ENCODE results near the gene CD27. TPM values are rescaled to one million over a fixed set of nuclear protein-coding genes. Genes with fewer than 3 reads are reported as not detected.
"Not testable (repeated sequence)": the region's sequence is repeated elsewhere in the genome, so short reads cannot be mapped to it uniquely, and the experiment has no call there.

Gene CD27
- total RNA-seq, 1 experiment from 2014 or later = not detected

- H3K9ac ChIP-seq (ENCODE audit: low read length) = no peak overlapping the region
- ATAC-seq = no peak
Observed at GRCh38 chr12:6476489-6476888, 31.7 kb downstream of the CD27 start.

DNA sequence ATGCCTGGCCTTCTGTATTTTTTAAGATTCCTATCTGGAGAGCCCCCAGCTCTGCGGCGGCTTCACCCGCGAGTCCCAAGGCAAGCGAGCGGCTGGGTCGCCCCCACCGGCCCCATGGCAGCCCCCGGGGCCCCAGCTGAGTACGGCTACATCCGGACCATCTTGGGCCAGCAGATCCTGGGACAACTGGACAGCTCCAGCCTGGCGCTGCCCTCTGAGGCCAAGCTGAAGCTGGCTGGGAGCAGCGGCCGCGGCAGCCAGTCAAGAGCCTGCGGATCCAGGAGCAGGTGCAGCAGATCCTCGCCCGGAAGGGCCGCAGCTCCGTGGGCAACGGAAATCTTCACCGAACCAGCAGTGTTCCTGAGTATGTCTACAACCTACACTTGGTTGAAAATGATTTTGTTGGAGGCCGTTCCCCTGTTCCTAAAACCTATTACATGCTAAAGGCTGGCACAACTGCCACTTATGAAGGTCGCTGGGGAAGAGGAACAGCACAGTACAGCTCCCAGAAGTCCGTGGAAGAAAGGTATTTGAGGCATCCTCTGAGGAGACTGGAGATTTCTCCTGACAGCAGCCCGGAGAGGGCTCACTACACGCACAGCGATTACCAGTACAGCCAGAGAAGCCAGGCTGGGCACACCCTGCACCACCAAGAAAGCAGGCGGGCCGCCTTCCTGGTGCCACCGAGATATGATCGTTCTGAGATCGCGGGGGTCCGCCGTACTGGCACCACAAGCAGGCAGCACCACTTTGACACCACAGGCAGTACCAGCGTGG lies 33.0 kb downstream of the CD27 start:
- H3K9me2 ChIP-seq (replicated peaks; ENCODE audit: low read length); H3K79me2 ChIP-seq (ENCODE audit: low read length); H3K36me3 ChIP-seq (ENCODE audit: low read depth, low read length); CTCF ChIA-PET; POLR2A ChIA-PET (ENCODE audit: unreplicated experiment); H3K4me1 ChIP-seq (ENCODE audit: insufficient read depth, low read length); H3K4me2 ChIP-seq (ENCODE audit: low read length); intact Hi-C loops (cut with micrococcal nuclease); H2AFZ ChIP-seq (ENCODE audit: low read length); BruUV-seq (replicated peaks); H3F3A ChIP-seq (ENCODE audit: low read length, unreplicated experiment); H3K27ac ChIP-seq (ENCODE audit: low read length); DNase-seq; ATAC-seq; H3K4me3 ChIP-seq (ENCODE audit: low read length); H4K20me1 ChIP-seq (ENCODE audit: low read length); H3K9ac ChIP-seq (ENCODE audit: low read length); H3K27me3 ChIP-seq (ENCODE audit: low read length); H3K9me3 ChIP-seq (ENCODE audit: low read length): not testable (repeated sequence)

More at GRCh38 chr12:6476489-6476888, 31.7 kb downstream of the CD27 start:
- ChIA-PET POLR2A (ENCODE audit: unreplicated experiment) (no interaction called here), CTCF (no interaction called here)
- H3K9me2 ChIP-seq (replicated peaks; ENCODE audit: low read length) = no peaks in the 10 kb centered on the region
- no peaks in the 10 kb centered on the region for H3K9me3 ChIP-seq (ENCODE audit: low read length)
- H3K4me3 ChIP-seq (ENCODE audit: low read length) = no peak overlapping the region
- H2AFZ ChIP-seq (ENCODE audit: low read length) = no peak overlapping the region
- TF ChIP-seq EZH2 (IDR thresholded peaks at IDR 0.05; ENCODE audit: low read length, unreplicated experiment) (no peak), EZH2phosphoT487 (IDR thresholded peaks at IDR 0.05; ENCODE audit: borderline replicate concordance, low read length) (no peak)
- TF ChIP-seq, protein P1, sequence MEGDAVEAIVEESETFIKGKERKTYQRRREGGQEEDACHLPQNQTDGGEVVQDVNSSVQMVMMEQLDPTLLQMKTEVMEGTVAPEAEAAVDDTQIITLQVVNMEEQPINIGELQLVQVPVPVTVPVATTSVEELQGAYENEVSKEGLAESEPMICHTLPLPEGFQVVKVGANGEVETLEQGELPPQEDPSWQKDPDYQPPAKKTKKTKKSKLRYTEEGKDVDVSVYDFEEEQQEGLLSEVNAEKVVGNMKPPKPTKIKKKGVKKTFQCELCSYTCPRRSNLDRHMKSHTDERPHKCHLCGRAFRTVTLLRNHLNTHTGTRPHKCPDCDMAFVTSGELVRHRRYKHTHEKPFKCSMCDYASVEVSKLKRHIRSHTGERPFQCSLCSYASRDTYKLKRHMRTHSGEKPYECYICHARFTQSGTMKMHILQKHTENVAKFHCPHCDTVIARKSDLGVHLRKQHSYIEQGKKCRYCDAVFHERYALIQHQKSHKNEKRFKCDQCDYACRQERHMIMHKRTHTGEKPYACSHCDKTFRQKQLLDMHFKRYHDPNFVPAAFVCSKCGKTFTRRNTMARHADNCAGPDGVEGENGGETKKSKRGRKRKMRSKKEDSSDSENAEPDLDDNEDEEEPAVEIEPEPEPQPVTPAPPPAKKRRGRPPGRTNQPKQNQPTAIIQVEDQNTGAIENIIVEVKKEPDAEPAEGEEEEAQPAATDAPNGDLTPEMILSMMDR (conservative IDR thresholded peaks at IDR 0.05; ENCODE audit: low read depth, low read length) = no peak
- H3K4me1 ChIP-seq (ENCODE audit: insufficient read depth, low read length) = no peaks in the 10 kb centered on the region; the same call in 1 of the 2 replicates
- DNase-seq = no peak
- H3F3A ChIP-seq (ENCODE audit: low read length, unreplicated experiment) = no peaks in the 10 kb centered on the region
- no peak overlapping the region for H3K4me2 ChIP-seq (ENCODE audit: low read length)
- H3K27me3 ChIP-seq (ENCODE audit: low read length) = no peaks in the 10 kb centered on the region
- no TSS peak for BruUV-seq (replicated peaks)
- intact Hi-C loops (cut with micrococcal nuclease) = no loop called here
- no peaks in the 10 kb centered on the region for H4K20me1 ChIP-seq (ENCODE audit: low read length)
- H3K36me3 ChIP-seq (ENCODE audit: low read depth, low read length) = no peaks in the 10 kb centered on the region
- H3K27ac ChIP-seq (ENCODE audit: low read length) = no peak overlapping the region
- H3K79me2 ChIP-seq (ENCODE audit: low read length) = no peaks in the 10 kb centered on the region

DNA sequence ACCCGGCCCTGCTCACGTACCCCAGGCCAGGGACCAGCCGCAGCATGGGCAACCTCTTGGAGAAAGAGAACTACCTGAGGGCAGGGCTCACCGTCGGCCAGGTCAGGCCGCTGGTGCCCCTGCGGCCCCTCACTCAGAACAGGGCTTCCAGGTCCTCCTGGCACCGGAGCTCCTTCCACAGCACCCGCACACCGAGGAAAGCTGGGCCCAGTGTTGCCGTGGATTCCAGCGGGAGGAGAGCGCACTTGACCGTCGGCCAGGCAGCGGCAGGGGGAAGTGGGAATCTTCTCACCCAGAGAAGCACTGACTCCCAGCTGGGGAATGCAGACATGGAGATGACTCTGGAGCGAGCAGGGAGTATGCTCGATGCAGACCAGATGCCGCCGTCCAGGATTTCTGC lies 33.7 kb downstream of the CD27 start:
- no peaks in the 10 kb centered on the region for H4K20me1 ChIP-seq (ENCODE audit: low read length)
- H3K79me2 ChIP-seq (ENCODE audit: low read length) = no peaks in the 10 kb centered on the region
- no peaks in the 10 kb centered on the region for H3K36me3 ChIP-seq (ENCODE audit: low read depth, low read length)
- no peaks in the 10 kb centered on the region for H3K27me3 ChIP-seq (ENCODE audit: low read length)
- H2AFZ ChIP-seq (ENCODE audit: low read length) = no peak overlapping the region
- CTCF ChIA-PET = no interaction called here
- H3K9me2 ChIP-seq (replicated peaks; ENCODE audit: low read length) = no peaks in the 10 kb centered on the region
- TF ChIP-seq EZH2phosphoT487 (IDR thresholded peaks at IDR 0.05; ENCODE audit: borderline replicate concordance, low read length) (no peak), EZH2 (IDR thresholded peaks at IDR 0.05; ENCODE audit: low read length, unreplicated experiment) (no peak)
- TF ChIP-seq, protein P1 (conservative IDR thresholded peaks at IDR 0.05; ENCODE audit: low read depth, low read length) = no peak
- no peak overlapping the region for H3K27ac ChIP-seq (ENCODE audit: low read length)
- no peaks in the 10 kb centered on the region for H3F3A ChIP-seq (ENCODE audit: low read length, unreplicated experiment)
- ATAC-seq (no peak), DNase-seq (no peak)
- POLR2A ChIA-PET (ENCODE audit: unreplicated experiment) = no interaction called here
- H3K4me2 ChIP-seq (ENCODE audit: low read length) = no peak overlapping the region
- no peaks in the 10 kb centered on the region for H3K4me1 ChIP-seq (ENCODE audit: insufficient read depth, low read length)
- H3K4me3 ChIP-seq (ENCODE audit: low read length) = no peak overlapping the region
- H3K9ac ChIP-seq (ENCODE audit: low read length) = no peak overlapping the region
- H3K9me3 ChIP-seq (ENCODE audit: low read length) = no peaks in the 10 kb centered on the region
- BruUV-seq (replicated peaks) = no TSS peak
- intact Hi-C loops (cut with micrococcal nuclease) = no loop called here

Data from PC-3 (cell line).